ENCODE measurements around the gene SYCP3.
"Not testable (repeated sequence)": the region's sequence is repeated elsewhere in the genome, so short reads cannot be mapped to it uniquely, and the experiment has no call there.

The SYCP3 gene

GRCh38 chr12:101745481-101745880 is 6.2 kb upstream of the SYCP3 start:
- no peak overlapping the region for H3K27ac ChIP-seq
- no peak for TF ChIP-seq CTCF (IDR thresholded peaks at IDR 0.05; ENCODE audit: low read depth, low read length)
- no peak for DNase-seq
- peaks cover 4% of the 10 kb centered on the region; the same call in 1 of the 2 replicates for H3K36me3 ChIP-seq
- H3K4me3 ChIP-seq (ENCODE audit: low read depth, low read length): no peak overlapping the region
- no peaks in the 10 kb centered on the region for H3K27me3 ChIP-seq (ENCODE audit: insufficient read depth, low read depth, severe bottlenecking)
- no peaks in the 10 kb centered on the region for H3K9me3 ChIP-seq (ENCODE audit: severe bottlenecking)

- Histone ChIP-seq H3K27me3 (ENCODE audit: insufficient read depth, low read depth, severe bottlenecking) (no peaks in the 10 kb centered on the region), H3K4me3 (ENCODE audit: low read depth, low read length) (no peak overlapping the region), H3K27ac (no peak overlapping the region), H3K9me3 (ENCODE audit: severe bottlenecking) (no peaks in the 10 kb centered on the region), H3K36me3 (peaks cover 4% of the 10 kb centered on the region)
- no peak for TF ChIP-seq CTCF (IDR thresholded peaks at IDR 0.05; ENCODE audit: low read depth, low read length)
- DNase-seq: no peak
Measured at GRCh38 chr12:101743724-101744472, 4.6 kb upstream of the SYCP3 start.

- no peak overlapping the region for H3K4me3 ChIP-seq (ENCODE audit: low read depth, low read length)
- no peaks in the 10 kb centered on the region for H3K27me3 ChIP-seq (ENCODE audit: insufficient read depth, low read depth, severe bottlenecking)
- H3K27ac ChIP-seq: no peak overlapping the region
- TF ChIP-seq CTCF (IDR thresholded peaks at IDR 0.05; ENCODE audit: low read depth, low read length): no peak
- DNase-seq: no peak
- no peaks in the 10 kb centered on the region for H3K9me3 ChIP-seq (ENCODE audit: severe bottlenecking)
- peaks cover 4% of the 10 kb centered on the region for H3K36me3 ChIP-seq
Measured at GRCh38 chr12:101743242-101743641, 4.0 kb upstream of the SYCP3 start.

GRCh38 chr12:101740980-101741379 is 1.7 kb upstream of the SYCP3 start:
- H3K27ac ChIP-seq: no peak overlapping the region
- peaks cover 4% of the 10 kb centered on the region for H3K36me3 ChIP-seq
- no peaks in the 10 kb centered on the region for H3K27me3 ChIP-seq (ENCODE audit: insufficient read depth, low read depth, severe bottlenecking)
- H3K9me3 ChIP-seq (ENCODE audit: severe bottlenecking): no peaks in the 10 kb centered on the region
- no peak for DNase-seq
- H3K4me3 ChIP-seq (ENCODE audit: low read depth, low read length): no peak overlapping the region
- TF ChIP-seq CTCF (IDR thresholded peaks at IDR 0.05; ENCODE audit: low read depth, low read length): no peak

GRCh38 chr12:101740566-101740965 is 1.3 kb upstream of the SYCP3 start:
- Histone ChIP-seq H3K4me3 (ENCODE audit: low read depth, low read length) (no peak overlapping the region), H3K36me3 (peaks cover 4% of the 10 kb centered on the region), H3K27ac (no peak overlapping the region), H3K9me3 (ENCODE audit: severe bottlenecking) (no peaks in the 10 kb centered on the region), H3K27me3 (ENCODE audit: insufficient read depth, low read depth, severe bottlenecking) (no peaks in the 10 kb centered on the region)
- DNase-seq: no peak
- TF ChIP-seq CTCF (IDR thresholded peaks at IDR 0.05; ENCODE audit: low read depth, low read length): no peak

GRCh38 chr12:101737476-101737875 is 1.8 kb downstream of the SYCP3 start:
- H3K27me3 ChIP-seq (ENCODE audit: insufficient read depth, low read depth, severe bottlenecking): no peaks in the 10 kb centered on the region
- no peak overlapping the region for H3K4me3 ChIP-seq (ENCODE audit: low read depth, low read length)
- H3K27ac ChIP-seq: no peak overlapping the region
- H3K36me3 ChIP-seq: no peaks in the 10 kb centered on the region; the same call in 1 of the 2 replicates
- no peak for TF ChIP-seq CTCF (IDR thresholded peaks at IDR 0.05; ENCODE audit: low read depth, low read length)
- no peaks in the 10 kb centered on the region for H3K9me3 ChIP-seq (ENCODE audit: severe bottlenecking)
- no peak for DNase-seq

- not testable (repeated sequence) for H3K27ac ChIP-seq; H3K4me3 ChIP-seq (ENCODE audit: low read depth, low read length); H3K27me3 ChIP-seq (ENCODE audit: insufficient read depth, low read depth, severe bottlenecking); H3K36me3 ChIP-seq; DNase-seq; H3K9me3 ChIP-seq (ENCODE audit: severe bottlenecking)
Measured at GRCh38 chr12:101734482-101734881, 4.8 kb downstream of the SYCP3 start.

Measured in WERI-Rb-1 (cell line).